DOHH2 (cell line): ENCODE data around the gene RHOT2.

Experiments used
- CTCF ChIP-seq: fragments of 200-600 bp; sonication (generic); IDR thresholded peaks from one replicate; pipeline ENCODE4 v1.5.1; 2014; ENCODE audit warnings: antibody characterized with exemption, mild to moderate bottlenecking, low read depth, low read length; ENCODE audit not compliant: poor library complexity, severe bottlenecking
- EZH2phosphoT487 ChIP-seq: fragments of 200-600 bp; sonication (generic); IDR thresholded peaks from 2 replicates; pipeline ENCODE4 v1.6.1; 2017; ENCODE audit warnings: borderline replicate concordance, mild to moderate bottlenecking, antibody characterized with exemption, low read length, moderate library complexity, mixed read lengths

GRCh38 chr16:620700-621525 is 47.0 kb upstream of the RHOT2 start:
- no peak for TF ChIP-seq CTCF
- TF ChIP-seq EZH2phosphoT487 = no peak
